Liver (tissue), 9 donors: Measurements from ENCODE around the gene OGFR. TPM values are rescaled to one million over a fixed set of nuclear protein-coding genes. Genes with fewer than 3 reads are reported as not detected.

Experiments
- DNase-seq: peaks from one replicate; pipeline ENCODE4 v3.0.0-alpha.2; 2017; ENCODE audit warnings: low spot score
- H3K27ac ChIP-seq, 2 donors: one replicate each; pipeline ENCODE4 v1.7.0; 2013; ENCODE audit warnings: inconsistent platforms in 2 of 2, low read length in 2 of 2, control low read depth in 1 of 2, low read depth in 1 of 2, mild to moderate bottlenecking in 1 of 2
- H3K27me3 ChIP-seq, 4 donors: one replicate each; pipeline versions ENCODE4 v1.6.1 to v1.7.0; 2013; ENCODE audit warnings: low read length in 3 of 4, inconsistent platforms in 1 of 4, mild to moderate bottlenecking in 1 of 4, moderate library complexity in 1 of 4; ENCODE audit not compliant: control insufficient read depth in 4 of 4, insufficient read depth in 4 of 4
- H3K36me3 ChIP-seq, 4 donors: one replicate each; pipeline versions ENCODE4 v1.6.1 to v1.7.0; 2013; ENCODE audit warnings: low read length in 3 of 4, mild to moderate bottlenecking in 3 of 4, low read depth in 1 of 4, moderate library complexity in 1 of 4; ENCODE audit not compliant: control insufficient read depth in 4 of 4, insufficient read depth in 3 of 4
- H3K4me1 ChIP-seq, 4 donors: one replicate each; pipeline versions ENCODE4 v1.6.1 to v1.7.0; 2013; ENCODE audit warnings: low read length in 3 of 4, mild to moderate bottlenecking in 3 of 4, moderate library complexity in 1 of 4; ENCODE audit not compliant: control insufficient read depth in 4 of 4, insufficient read depth in 4 of 4
- H3K4me3 ChIP-seq, 3 donors: one replicate each; pipeline versions ENCODE4 v1.6.1 to v1.7.0; 2013; ENCODE audit warnings: low read length in 3 of 3, control low read depth in 1 of 3, low read depth in 1 of 3, mild to moderate bottlenecking in 1 of 3
- H3K9ac ChIP-seq, 2 donors: one replicate each; pipeline ENCODE4 v1.7.0; 2013; ENCODE audit warnings: low read length in 2 of 2, mild to moderate bottlenecking in 2 of 2, moderate library complexity in 2 of 2, control low read depth in 1 of 2, low read depth in 1 of 2
- H3K9me3 ChIP-seq, 4 donors: one replicate each; pipeline versions ENCODE4 v1.6.1 to v1.7.0; 2013; ENCODE audit warnings: low read length in 3 of 4; ENCODE audit not compliant: control insufficient read depth in 4 of 4
- ATF3 ChIP-seq: IDR thresholded peaks from 2 replicates; pipeline ENCODE4 v1.6.1; 2016; ENCODE audit warnings: antibody characterized with exemption
- EGR1 ChIP-seq, 2 donors: IDR thresholded peaks; 2 replicates each; pipeline ENCODE4 v1.6.1; 2016 to 2018; ENCODE audit warnings: antibody characterized with exemption in 2 of 2, low read depth in 2 of 2
- GABPA ChIP-seq, 2 donors: IDR thresholded peaks in 1 of 2; conservative IDR thresholded peaks in 1 of 2; 2 replicates each; pipeline ENCODE4 v1.6.1; 2016; ENCODE audit warnings: antibody characterized with exemption in 2 of 2, mild to moderate bottlenecking in 1 of 2, moderate library complexity in 1 of 2
- HNF4A ChIP-seq, 2 donors: conservative IDR thresholded peaks; 2 replicates each; pipeline ENCODE4 v1.6.1; 2016; ENCODE audit warnings: antibody characterized with exemption in 2 of 2, mild to moderate bottlenecking in 2 of 2
- JUND ChIP-seq, 2 donors: IDR thresholded peaks; 2 replicates each; pipeline ENCODE4 v1.6.1; 2016; ENCODE audit warnings: antibody characterized with exemption in 2 of 2
- MAX ChIP-seq: IDR thresholded peaks from 2 replicates; pipeline ENCODE4 v1.6.1; 2016; ENCODE audit warnings: antibody characterized with exemption
- NR2F2 ChIP-seq: IDR thresholded peaks from 2 replicates; pipeline ENCODE4 v1.6.1; 2016; ENCODE audit warnings: antibody characterized with exemption
- RAD21 ChIP-seq, 2 donors: IDR thresholded peaks; 2 replicates each; pipeline ENCODE4 v1.6.1; 2016; ENCODE audit warnings: antibody characterized with exemption in 2 of 2, mild to moderate bottlenecking in 2 of 2
- REST ChIP-seq: IDR thresholded peaks from 2 replicates; pipeline ENCODE4 v1.6.1; 2016; ENCODE audit warnings: antibody characterized with exemption, mild to moderate bottlenecking
- RXRA ChIP-seq, 2 donors: IDR thresholded peaks; 2 replicates each; pipeline ENCODE4 v1.6.1; 2017 to 2018; ENCODE audit warnings: antibody characterized with exemption in 2 of 2, mild to moderate bottlenecking in 1 of 2
- SP1 ChIP-seq: IDR thresholded peaks from 2 replicates; pipeline ENCODE4 v1.6.1; 2018; ENCODE audit warnings: antibody characterized with exemption, mild to moderate bottlenecking
- TAF1 ChIP-seq: conservative IDR thresholded peaks from 2 replicates; pipeline ENCODE4 v1.6.1; 2016; ENCODE audit warnings: antibody characterized with exemption, mild to moderate bottlenecking
- YY1 ChIP-seq: IDR thresholded peaks from 2 replicates; pipeline ENCODE4 v1.6.1; 2016; ENCODE audit warnings: antibody characterized with exemption, mild to moderate bottlenecking
- ZBTB33 ChIP-seq: IDR thresholded peaks from 2 replicates; pipeline ENCODE4 v1.6.1; 2016; ENCODE audit warnings: antibody characterized with exemption
- WGBS: extraction: QIAGEN DNeasy Blood & Tissue Kit; methylation state at CpG from one replicate; pipeline ENCODE4 v1.1.7; 2013; 5-methylcytosine and 5-hydroxymethylcytosine counted together
- polyA plus RNA-seq, 2 donors: library from polyadenylated mRNA; stranded (reverse) in 1 of 2; unstranded in 1 of 2; fragments of 200-250 nt in 1 of 2; fragments of >200 nt in 1 of 2; fragmentation: Nextera tagmentation in 1 of 2; extraction: Ambion mirVana in 1 of 2; gene quantifications; one replicate each; pipeline versions ENCODE4 v1.2.1 to v1.2.3, GENCODE V29; 2013 to 2015
- total RNA-seq, 2 donors: library from RNA; depleted of rRNA; stranded (reverse); fragments of >200 nt; gene quantifications; one replicate each; pipeline ENCODE4 v1.2.3, GENCODE V29; 2014
- TF ChIP-seq, protein P1 (sequence below): fragments of 150-350 bp; IDR thresholded peaks from 2 replicates; pipeline ENCODE4 v1.5.1; 2017; ENCODE audit warnings: improper control_type of control experiment, low read depth, low read length; ENCODE audit not compliant: missing input control
- donor health status: healthy.
- donor health status: healthy.
- donor health status: healthy.
- donor health status: healthy.
- donor health status: healthy.

Gene OGFR
- total and polyA plus RNA-seq, 4 donors: 5.9 to 59.4 (median 29.4) TPM

DNA sequence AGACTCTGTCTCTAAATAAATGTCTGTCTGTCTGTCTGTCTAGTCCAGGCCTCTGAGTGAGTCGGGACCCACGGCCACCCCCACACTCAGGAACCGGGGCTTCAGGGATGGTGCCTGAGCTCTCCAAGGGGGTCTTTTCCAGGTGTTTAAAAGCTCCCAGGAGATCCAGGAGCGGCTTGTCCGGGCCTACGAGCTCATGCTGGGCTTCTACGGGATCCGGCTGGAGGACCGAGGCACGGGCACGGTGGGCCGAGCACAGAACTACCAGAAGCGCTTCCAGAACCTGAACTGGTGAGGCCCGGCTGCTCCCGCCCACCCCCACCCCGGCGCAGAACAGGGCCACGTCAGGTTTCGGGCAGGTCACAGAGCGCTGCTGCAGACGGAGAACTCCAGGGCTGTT is 6.7 kb downstream of the OGFR start (continued):
- TF ChIP-seq ATF3 (no peak), RAD21 (IDR thresholded peaks at IDR 0.05) (no peak), SP1 (no peak), EGR1 (IDR thresholded peaks at IDR 0.05; ENCODE audit: low read depth in 2 of 2) (no peak), HNF4A (conservative IDR thresholded peaks at IDR 0.05) (no peak)

GRCh38 chr20:62811720-62812119 is 7.1 kb downstream of the OGFR start:
- no peak overlapping the region for H3K9ac ChIP-seq
- 94% methylated on average over 10 of the region's 10 CpGs for WGBS
- H3K9me3 ChIP-seq: no peaks in the 10 kb centered on the region
- H3K4me1 ChIP-seq: peaks cover 12 to 25% (median 16%) of the 10 kb centered on the region in 4 donors
- H3K27ac ChIP-seq: no peak overlapping the region
- TF ChIP-seq SP1: no peak
- TF ChIP-seq JUND (IDR thresholded peaks at IDR 0.05): no peak
- no peak for TF ChIP-seq ZBTB33
- TF ChIP-seq REST: no peak
- TF ChIP-seq YY1: no peak
- TF ChIP-seq RAD21 (IDR thresholded peaks at IDR 0.05): no peak
- no peak overlapping the region for H3K4me3 ChIP-seq
- no peaks in the 10 kb centered on the region for H3K27me3 ChIP-seq
- H3K36me3 ChIP-seq: peaks cover 31 to 55% (median 37%) of the 10 kb centered on the region in 4 donors
- DNase-seq: no peak

- DNase-seq: no peak
- H3K9me3 ChIP-seq: no peaks in the 10 kb centered on the region
- peaks cover 8 to 19% (median 10%) of the 10 kb centered on the region in 4 donors for H3K4me1 ChIP-seq
- WGBS: 92% methylated on average over 43 of the region's 43 CpGs
- no peak overlapping the region for H3K27ac ChIP-seq
- no peaks in the 10 kb centered on the region for H3K27me3 ChIP-seq
- no peak overlapping the region for H3K9ac ChIP-seq
- H3K4me3 ChIP-seq: no peak overlapping the region
- peaks cover 31 to 54% (median 37%) of the 10 kb centered on the region in 4 donors for H3K36me3 ChIP-seq
- TF ChIP-seq RAD21 (IDR thresholded peaks at IDR 0.05) (no peak), YY1 (no peak), NR2F2 (no peak), REST (no peak), MAX (no peak), TAF1 (no peak), RXRA (IDR thresholded peaks at IDR 0.05) (no peak), GABPA (IDR thresholded peaks at IDR 0.05 in 1 of 2, conservative IDR thresholded peaks at IDR 0.05 in 1 of 2) (no peak), HNF4A (conservative IDR thresholded peaks at IDR 0.05) (no peak), EGR1 (IDR thresholded peaks at IDR 0.05; ENCODE audit: low read depth in 2 of 2) (no peak), SP1 (no peak)
- TF ChIP-seq, protein P1, sequence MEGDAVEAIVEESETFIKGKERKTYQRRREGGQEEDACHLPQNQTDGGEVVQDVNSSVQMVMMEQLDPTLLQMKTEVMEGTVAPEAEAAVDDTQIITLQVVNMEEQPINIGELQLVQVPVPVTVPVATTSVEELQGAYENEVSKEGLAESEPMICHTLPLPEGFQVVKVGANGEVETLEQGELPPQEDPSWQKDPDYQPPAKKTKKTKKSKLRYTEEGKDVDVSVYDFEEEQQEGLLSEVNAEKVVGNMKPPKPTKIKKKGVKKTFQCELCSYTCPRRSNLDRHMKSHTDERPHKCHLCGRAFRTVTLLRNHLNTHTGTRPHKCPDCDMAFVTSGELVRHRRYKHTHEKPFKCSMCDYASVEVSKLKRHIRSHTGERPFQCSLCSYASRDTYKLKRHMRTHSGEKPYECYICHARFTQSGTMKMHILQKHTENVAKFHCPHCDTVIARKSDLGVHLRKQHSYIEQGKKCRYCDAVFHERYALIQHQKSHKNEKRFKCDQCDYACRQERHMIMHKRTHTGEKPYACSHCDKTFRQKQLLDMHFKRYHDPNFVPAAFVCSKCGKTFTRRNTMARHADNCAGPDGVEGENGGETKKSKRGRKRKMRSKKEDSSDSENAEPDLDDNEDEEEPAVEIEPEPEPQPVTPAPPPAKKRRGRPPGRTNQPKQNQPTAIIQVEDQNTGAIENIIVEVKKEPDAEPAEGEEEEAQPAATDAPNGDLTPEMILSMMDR: no peak
Measured at GRCh38 chr20:62812181-62812906, 7.7 kb downstream of the OGFR start.
